H1 (cell line): ENCODE data around the gene NFYA. TPM values are rescaled to one million over a fixed set of nuclear protein-coding genes. Genes with fewer than 3 reads are reported as not detected.

Experiments
- CTCF ChIA-PET: fragments of 300-600 bp; sonication (Branson Sonifier 250); formaldehyde crosslinking; loops from one replicate; lab custom pipeline; 2021; ENCODE audit not compliant: partially characterized antibody; lab: Charles Lee
- POLR2A ChIA-PET: fragments of 300-600 bp; sonication (Branson Sonifier 250); formaldehyde crosslinking; loops from one replicate; lab custom pipeline; 2021; ENCODE audit warnings: inconsistent platforms; ENCODE audit not compliant: partially characterized antibody; lab: Charles Lee
- DNase-seq, 2 experiments: peaks; one replicate each; pipeline versions ENCODE4 v3.0.0 to v3.0.0-alpha.2; 2010 to 2022; ENCODE audit warnings: low spot score in 2 of 2, low read depth in 1 of 2, mixed read lengths in 1 of 2
- FAIRE-seq: peaks from 2 replicates; lab custom pipeline; 2011; peaks lifted over from hg19 to GRCh38; lab: Jason Lieb, UNC
- H2AFZ ChIP-seq: 2 replicates; pipeline ENCODE4 v1.8.1; 2012; ENCODE audit warnings: low read length, inconsistent platforms
- H2AK5ac ChIP-seq: 2 replicates; pipeline ENCODE4 v1.6.1; 2013; ENCODE audit warnings: low read depth, low read length
- H2BK120ac ChIP-seq: replicated peaks from 2 replicates; pipeline ENCODE3; 2013; ENCODE audit warnings: low read depth, low read length, inconsistent platforms
- H2BK12ac ChIP-seq: 2 replicates; pipeline ENCODE4 v1.6.1; 2013; ENCODE audit warnings: low read depth, low read length
- H2BK15ac ChIP-seq: 2 replicates; pipeline ENCODE4 v1.6.1; 2013; ENCODE audit warnings: low read length
- H2BK20ac ChIP-seq: 2 replicates; pipeline ENCODE4 v1.6.1; 2013; ENCODE audit warnings: low read length
- H2BK5ac ChIP-seq: 2 replicates; pipeline ENCODE4 v1.6.1; 2013; ENCODE audit warnings: low read depth, low read length
- H3K14ac ChIP-seq: 2 replicates; pipeline ENCODE4 v1.6.1; 2013; ENCODE audit warnings: inconsistent platforms; ENCODE audit not compliant: insufficient read length
- H3K18ac ChIP-seq: 2 replicates; pipeline ENCODE4 v1.6.1; 2013; ENCODE audit warnings: low read length; ENCODE audit errors: extremely low read depth
- H3K23ac ChIP-seq: 2 replicates; pipeline ENCODE4 v1.6.1; 2013; ENCODE audit warnings: inconsistent platforms; ENCODE audit not compliant: insufficient read length
- H3K23me2 ChIP-seq: 2 replicates; pipeline ENCODE4 v1.6.1; 2013; ENCODE audit warnings: low read depth, low read length
- H3K27ac ChIP-seq: 2 replicates; pipeline ENCODE4 v1.6.1; 2011; ENCODE audit warnings: low read depth, low read length, inconsistent platforms
- H3K27me3 ChIP-seq, 4 experiments: replicated peaks in 1 of 4; 1 replicate in 1 of 4; 2 replicates in 3 of 4; pipeline versions ENCODE4 v1.6.1 to v1.8.1; 2011 to 2013; ENCODE audit warnings: low read length in 3 of 4, mild to moderate bottlenecking in 3 of 4, inconsistent platforms in 2 of 4, mixed read lengths in 2 of 4, moderate library complexity in 1 of 4; ENCODE audit not compliant: control insufficient read depth in 3 of 4, insufficient read depth in 3 of 4; ENCODE audit errors: extremely low read depth in 1 of 4
- H3K36me3 ChIP-seq, 4 experiments: 2 replicates each; pipeline versions ENCODE4 v1.6.1 to v1.8.1; 2011 to 2013; ENCODE audit warnings: mild to moderate bottlenecking in 4 of 4, low read length in 3 of 4, moderate library complexity in 2 of 4, control low read depth in 1 of 4, inconsistent platforms in 1 of 4; ENCODE audit not compliant: insufficient read depth in 4 of 4, control insufficient read depth in 2 of 4
- H3K4ac ChIP-seq: replicated peaks from 2 replicates; pipeline ENCODE3; 2013; ENCODE audit warnings: low read length, low read depth, mixed read lengths, inconsistent platforms; ENCODE audit not compliant: insufficient read length
- H3K4me1 ChIP-seq, 4 experiments: replicated peaks in 1 of 4; 1 replicate in 1 of 4; 2 replicates in 3 of 4; pipeline versions ENCODE4 v1.6.1 to v1.8.1; 2011 to 2013; ENCODE audit warnings: low read length in 3 of 4, inconsistent platforms in 2 of 4, mixed read lengths in 1 of 4; ENCODE audit not compliant: insufficient read depth in 4 of 4, control insufficient read depth in 3 of 4
- H3K4me2 ChIP-seq, 2 experiments: 2 replicates each; pipeline versions ENCODE4 v1.6.1 to v1.8.1; 2011 to 2013; ENCODE audit warnings: low read depth in 2 of 2, low read length in 2 of 2, control low read depth in 1 of 2, inconsistent platforms in 1 of 2, mild to moderate bottlenecking in 1 of 2; ENCODE audit not compliant: insufficient read depth in 1 of 2
- H3K4me3 ChIP-seq, 4 experiments: fragments of 200-600, 300-600 bp in 1 of 4; sonication (generic), shearing (Covaris generic), sonication (Bioruptor Twin) in 1 of 4; 2 replicates each; pipeline versions ENCODE4 v1.5.1 to v1.8.1; 2011 to 2016; ENCODE audit warnings: low read length in 4 of 4, low read depth in 3 of 4, control low read depth in 2 of 4, inconsistent platforms in 2 of 4, mild to moderate bottlenecking in 2 of 4, mixed read lengths in 1 of 4, moderate library complexity in 1 of 4; ENCODE audit not compliant: insufficient read depth in 2 of 4; ENCODE audit errors: extremely low read depth in 1 of 4
- H3K56ac ChIP-seq: replicated peaks from 2 replicates; pipeline ENCODE3; 2013; ENCODE audit warnings: low read depth, mild to moderate bottlenecking, mixed read lengths, low read length, inconsistent platforms; ENCODE audit not compliant: insufficient read length
- H3K79me1 ChIP-seq: 2 replicates; pipeline ENCODE4 v1.6.1; 2013; ENCODE audit warnings: low read depth, low read length, control low read depth
- H3K79me2 ChIP-seq, 2 experiments: 2 replicates each; pipeline versions ENCODE4 v1.6.1 to v1.8.1; 2012 to 2013; ENCODE audit warnings: low read length in 2 of 2, mild to moderate bottlenecking in 2 of 2, inconsistent platforms in 1 of 2; ENCODE audit not compliant: insufficient read depth in 2 of 2, control insufficient read depth in 1 of 2
- H3K9ac ChIP-seq, 4 experiments: replicated peaks in 1 of 4; 1 replicate in 1 of 4; 2 replicates in 3 of 4; pipeline versions ENCODE4 v1.6.1 to v1.8.1; 2011 to 2013; ENCODE audit warnings: low read depth in 3 of 4, low read length in 3 of 4, control low read depth in 2 of 4, mild to moderate bottlenecking in 2 of 4, moderate library complexity in 2 of 4, inconsistent platforms in 1 of 4; ENCODE audit errors: extremely low read depth in 1 of 4
- H3K9me3 ChIP-seq, 2 experiments: 2 replicates each; pipeline versions ENCODE4 v1.6.1 to v1.8.1; 2012 to 2013; ENCODE audit warnings: mild to moderate bottlenecking in 2 of 2, moderate library complexity in 2 of 2, control low read depth in 1 of 2, inconsistent platforms in 1 of 2, low read depth in 1 of 2, low read length in 1 of 2, mixed read lengths in 1 of 2; ENCODE audit not compliant: insufficient read depth in 2 of 2
- H4K20me1 ChIP-seq, 2 experiments: replicated peaks in 1 of 2; 2 replicates each; pipeline versions ENCODE3 to v1.8.1; 2011 to 2013; ENCODE audit warnings: inconsistent platforms in 2 of 2, low read length in 2 of 2, mild to moderate bottlenecking in 1 of 2; ENCODE audit not compliant: insufficient read depth in 2 of 2, control insufficient read depth in 1 of 2
- H4K5ac ChIP-seq: 2 replicates; pipeline ENCODE4 v1.6.1; 2013; ENCODE audit warnings: low read length, low read depth, mixed read lengths, inconsistent platforms; ENCODE audit not compliant: insufficient read length
- H4K8ac ChIP-seq: 2 replicates; pipeline ENCODE4 v1.8.0; 2013; ENCODE audit warnings: mild to moderate bottlenecking, moderate library complexity, low read length, inconsistent platforms; ENCODE audit not compliant: insufficient read depth; ENCODE audit errors: extremely low read depth
- H4K91ac ChIP-seq: replicated peaks from 2 replicates; pipeline ENCODE3; 2013; ENCODE audit warnings: low read length, mixed read lengths, inconsistent platforms; ENCODE audit not compliant: insufficient read length
- ASH2L ChIP-seq: fragments of 200-600, 300-600 bp; sonication (generic); IDR thresholded peaks from one replicate; pipeline ENCODE4 v1.7.1; 2017; ENCODE audit warnings: low read length
- CREB1 ChIP-seq: IDR thresholded peaks from 2 replicates; pipeline ENCODE4 v1.6.1; 2012; ENCODE audit warnings: inconsistent platforms
- EP300 ChIP-seq, 2 experiments: IDR thresholded peaks; 1 replicate in 1 of 2; 2 replicates in 1 of 2; pipeline ENCODE4 v1.6.1; 2011 to 2012; ENCODE audit warnings: low read depth in 2 of 2, low read length in 2 of 2, mild to moderate bottlenecking in 2 of 2, borderline replicate concordance in 1 of 2, inconsistent platforms in 1 of 2, moderate library complexity in 1 of 2
- HDAC6 ChIP-seq: IDR thresholded peaks from one replicate; pipeline ENCODE4 v1.7.1; 2012; ENCODE audit warnings: low read depth, mild to moderate bottlenecking, inconsistent platforms, low read length, moderate library complexity
- NANOG ChIP-seq: IDR thresholded peaks from 2 replicates; pipeline ENCODE4 v1.6.1; 2011; ENCODE audit warnings: low read length, low read depth, mild to moderate bottlenecking, inconsistent platforms; ENCODE audit not compliant: insufficient read depth, poor library complexity, severe bottlenecking
- NRF1 ChIP-seq: IDR thresholded peaks from 2 replicates; pipeline ENCODE4 v1.6.1; 2011; ENCODE audit warnings: mild to moderate bottlenecking, low read depth, low read length, improper control_type of control experiment
- PHF8 ChIP-seq: fragments of 200-600 bp; sonication (generic); conservative IDR thresholded peaks from 2 replicates; pipeline ENCODE4 v1.7.1; 2012; ENCODE audit warnings: low read depth, mild to moderate bottlenecking, inconsistent platforms, low read length, moderate library complexity
- RAD21 ChIP-seq, 2 experiments: IDR thresholded peaks in 1 of 2; conservative IDR thresholded peaks in 1 of 2; 2 replicates each; pipeline ENCODE4 v1.6.1; 2011; ENCODE audit warnings: low read depth in 2 of 2, low read length in 2 of 2, improper control_type of control experiment in 1 of 2, inconsistent platforms in 1 of 2, mild to moderate bottlenecking in 1 of 2, moderate library complexity in 1 of 2
- RBBP5 ChIP-seq: IDR thresholded peaks from 2 replicates; pipeline ENCODE4 v1.7.1; 2012; ENCODE audit warnings: low read depth, mild to moderate bottlenecking, inconsistent platforms, low read length, moderate library complexity, borderline replicate concordance
- SRF ChIP-seq: IDR thresholded peaks from 2 replicates; pipeline ENCODE4 v1.6.1; 2011; ENCODE audit warnings: mild to moderate bottlenecking, low read depth, low read length, moderate library complexity
- TAF1 ChIP-seq: IDR thresholded peaks from 2 replicates; pipeline ENCODE4 v1.6.1; 2011; ENCODE audit warnings: mild to moderate bottlenecking, low read depth, low read length
- WGBS, 2 experiments: shearing (Covaris generic) in 1 of 2; methylation state at CpG; one replicate each; pipeline versions ENCODE4 v1.1.6 to v1.1.7; 2013 to 2015; ENCODE audit warnings: low lambda C conversion rate in 2 of 2, mixed read lengths in 2 of 2, inconsistent platforms in 1 of 2, low coverage in 1 of 2, missing lambda C conversion rate in 1 of 2; ENCODE audit not compliant: insufficient replicate concordance in 2 of 2, insufficient coverage in 1 of 2, insufficient read length in 1 of 2; ENCODE audit errors: extremely low coverage in 1 of 2, missing lambda C conversion rate in 1 of 2; 5-methylcytosine and 5-hydroxymethylcytosine counted together
- polyA plus RNA-seq, 7 experiments: library from polyadenylated mRNA; depleted of rRNA in 3 of 7; stranded (reverse) in 5 of 7; unstranded in 2 of 7; fragments of >200 nt in 5 of 7; fragments of 200-250 nt in 2 of 7; gene quantifications; 1 replicate in 5 of 7; 2 replicates in 1 of 7; 4 replicates in 1 of 7; pipeline versions ENCODE4 v1.2.1 to v1.2.3, GENCODE V29; 2011 to 2013; ENCODE audit warnings: missing spikeins in 2 of 7, mixed read lengths in 2 of 7
- total RNA-seq: library from RNA; stranded (reverse); fragmentation: NEBNext Ultra II Directional; extraction: Animal tissue kit (Norgen Biotek cat#: 25700); gene quantifications from 2 replicates; pipeline ENCODE4 v1.2.1, GENCODE V29; 2021
- TF ChIP-seq, protein P1 (sequence below): IDR thresholded peaks from 2 replicates; pipeline ENCODE4 v1.6.1; 2011; ENCODE audit warnings: low read depth, mild to moderate bottlenecking, low read length; ENCODE audit not compliant: insufficient read depth

Gene NFYA
- total and polyA plus RNA-seq, 2 of the 8 experiments (the other 6 are each of a cell fraction or from before 2014, with no cell fraction given), result 19.8 to 33.7 TPM

GRCh38 chr6:41079080-41079479 lies 6.3 kb downstream of the NFYA start:
- no peak overlapping the region for H2BK12ac ChIP-seq
- no peak overlapping the region for H3K23ac ChIP-seq
- no peak overlapping the region for H3K4me2 ChIP-seq
- H3K4me3 ChIP-seq, result no peak overlapping the region
- 100% methylated on average over 1 of the region's 1 CpG; no CpG with 5 or more reads in 1 of the 2 experiments for WGBS, 2 experiments
- H3K14ac ChIP-seq, result no peak overlapping the region
- DNase-seq (no peak), FAIRE-seq (no peak)
- H2AK5ac ChIP-seq, result no peak overlapping the region
- H4K20me1 ChIP-seq, result peaks cover 3 to 12% of the 10 kb centered on the region in 2 experiments
- H3K79me2 ChIP-seq, result peaks cover 37 to 96% of the 10 kb centered on the region in 2 experiments
- peaks cover 12 to 47% (median 35%) of the 10 kb centered on the region in 4 experiments for H3K36me3 ChIP-seq
- no peak overlapping the region for H2BK20ac ChIP-seq
- no peak overlapping the region for H2BK5ac ChIP-seq
- no peak overlapping the region for H4K5ac ChIP-seq
- ChIA-PET POLR2A (no interaction called here), CTCF (no interaction called here)
- H3K9me3 ChIP-seq, result no peaks in the 10 kb centered on the region
- H3K27me3 ChIP-seq, result no peaks in the 10 kb centered on the region
- H3K4me1 ChIP-seq, result peaks cover 0 to 5% (median 2%) of the 10 kb centered on the region in 4 experiments; a peak in 3 of 7 replicates
- peaks cover 5% of the 10 kb centered on the region for H3K23me2 ChIP-seq
- no peak overlapping the region for H3K56ac ChIP-seq
- no peaks in the 10 kb centered on the region; the same call in 1 of the 2 replicates for H3K79me1 ChIP-seq
- H2BK15ac ChIP-seq, result no peak overlapping the region
- H4K8ac ChIP-seq, result no peak overlapping the region
- no peak overlapping the region for H3K4ac ChIP-seq
- H2AFZ ChIP-seq, result no peak overlapping the region
- H4K91ac ChIP-seq, result no peak overlapping the region
- H2BK120ac ChIP-seq, result no peak overlapping the region
- H3K27ac ChIP-seq, result no peak overlapping the region
- no peak overlapping the region for H3K9ac ChIP-seq
- no peak overlapping the region for H3K18ac ChIP-seq
- TF ChIP-seq RAD21 (IDR thresholded peaks at IDR 0.05 in 1 of 2, conservative IDR thresholded peaks at IDR 0.05 in 1 of 2; ENCODE audit: low read depth in 2 of 2, low read length in 2 of 2) (no peak), ASH2L (no peak), CREB1 (no peak), TAF1 (no peak), NRF1 (no peak), PHF8 (no peak), EP300 (IDR thresholded peaks at IDR 0.05; ENCODE audit: borderline replicate concordance in 1 of 2, low read depth in 2 of 2, low read length in 2 of 2) (no peak), NANOG (no peak), RBBP5 (no peak), HDAC6 (no peak), SRF (no peak)
- TF ChIP-seq, protein P1, sequence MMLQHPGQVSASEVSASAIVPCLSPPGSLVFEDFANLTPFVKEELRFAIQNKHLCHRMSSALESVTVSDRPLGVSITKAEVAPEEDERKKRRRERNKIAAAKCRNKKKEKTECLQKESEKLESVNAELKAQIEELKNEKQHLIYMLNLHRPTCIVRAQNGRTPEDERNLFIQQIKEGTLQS, result no peak
